ENCODE results near the gene SIT1.
"Not testable (repeated sequence)": the region's sequence is repeated elsewhere in the genome, so short reads cannot be mapped to it uniquely, and the experiment has no call there.

Gene SIT1

DNA sequence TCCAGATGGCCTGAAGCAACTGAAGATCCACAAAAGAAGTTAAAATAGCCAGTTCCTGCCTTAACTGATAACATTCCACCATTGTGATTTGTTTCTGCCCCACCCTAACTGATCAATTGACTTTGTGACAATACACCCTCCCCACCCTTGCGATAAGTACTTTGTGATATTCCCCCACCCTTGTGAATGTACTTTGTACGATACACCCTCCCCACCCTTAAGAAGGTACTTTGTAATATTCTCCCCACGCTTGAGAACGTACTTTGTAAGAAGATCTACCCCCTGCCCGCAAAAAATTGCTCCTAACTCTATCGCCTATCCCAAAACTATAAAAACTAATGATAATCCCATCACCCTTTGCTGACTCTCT, 13.9 kb downstream of the SIT1 start:
- not testable (repeated sequence) for DNase-seq (ENCODE audit: low spot score)

- DNase-seq (ENCODE audit: low spot score): no peak
Measured at GRCh38 chr9:35636135-35636876, 14.4 kb downstream of the SIT1 start.

DNA sequence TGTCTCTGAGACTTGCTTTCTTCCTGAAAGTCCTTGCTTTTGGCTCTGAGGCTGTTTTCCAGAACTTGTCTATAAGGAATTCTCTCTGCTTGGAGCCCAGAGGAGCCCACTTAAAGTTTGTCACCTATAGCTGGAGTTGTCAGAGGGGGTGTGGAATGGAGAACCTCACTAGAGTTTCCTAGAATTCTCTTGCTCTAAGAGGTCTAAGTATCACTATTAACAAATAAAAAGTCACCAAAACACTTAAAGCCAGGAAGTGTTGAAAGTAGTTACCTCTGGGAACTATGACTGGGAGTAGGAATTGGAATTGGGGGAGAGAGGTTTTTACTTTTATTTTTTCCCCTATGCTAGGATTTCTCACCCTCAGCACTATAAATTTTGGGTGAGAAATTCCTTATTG, 15.0 kb downstream of the SIT1 start:
- DNase-seq (ENCODE audit: low spot score): no peak

DNA sequence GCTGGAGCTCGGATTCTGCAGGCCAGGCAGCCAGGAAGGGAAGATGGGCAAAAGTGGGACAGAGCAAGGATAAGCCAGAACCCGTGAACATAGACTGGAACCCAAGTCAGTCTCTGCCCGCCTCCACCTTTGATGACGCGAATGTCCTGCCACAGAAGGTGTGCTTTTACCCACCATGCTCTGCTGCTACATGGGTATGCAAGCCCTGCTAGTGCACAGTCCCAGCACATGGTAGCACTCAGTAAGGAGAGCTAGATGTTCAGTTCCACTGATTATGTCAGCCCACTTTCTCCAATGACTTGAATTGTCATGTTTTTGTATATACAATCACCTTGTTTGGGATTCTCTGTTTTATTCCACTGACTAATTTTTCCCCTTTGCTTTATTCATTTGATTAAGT, 21.1 kb downstream of the SIT1 start:
- no peak for DNase-seq (ENCODE audit: low spot score)

DNA sequence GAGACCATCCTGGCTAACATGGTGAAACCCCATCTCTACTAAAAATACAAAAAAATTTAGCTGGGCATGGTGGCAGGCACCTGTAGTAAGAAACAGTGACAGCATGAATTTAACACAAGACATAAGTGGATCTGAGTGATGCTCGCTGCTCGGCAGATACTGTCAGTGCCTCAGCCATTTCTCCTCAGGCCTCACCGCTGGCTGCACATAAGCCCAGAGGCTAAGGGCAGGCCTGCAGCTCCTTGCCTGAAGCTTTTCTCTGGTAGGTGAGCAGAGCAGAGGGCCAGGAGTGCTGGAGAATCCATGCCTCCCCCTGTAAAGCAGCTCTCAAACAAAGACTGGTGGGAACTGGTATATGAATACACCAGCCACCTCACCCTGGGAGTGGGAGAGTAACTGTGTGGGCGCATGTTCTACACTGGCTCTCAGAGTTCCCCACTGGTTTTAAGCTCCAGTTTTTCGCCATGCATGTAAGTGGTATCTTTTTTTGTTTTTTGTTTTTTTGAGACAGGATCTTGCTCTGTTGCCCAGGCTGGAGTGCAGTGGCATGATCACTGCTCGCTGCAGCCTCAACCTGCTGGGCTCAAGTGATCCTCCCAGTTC, 22.2 kb downstream of the SIT1 start:
- no peak for DNase-seq (ENCODE audit: low spot score)

DNA sequence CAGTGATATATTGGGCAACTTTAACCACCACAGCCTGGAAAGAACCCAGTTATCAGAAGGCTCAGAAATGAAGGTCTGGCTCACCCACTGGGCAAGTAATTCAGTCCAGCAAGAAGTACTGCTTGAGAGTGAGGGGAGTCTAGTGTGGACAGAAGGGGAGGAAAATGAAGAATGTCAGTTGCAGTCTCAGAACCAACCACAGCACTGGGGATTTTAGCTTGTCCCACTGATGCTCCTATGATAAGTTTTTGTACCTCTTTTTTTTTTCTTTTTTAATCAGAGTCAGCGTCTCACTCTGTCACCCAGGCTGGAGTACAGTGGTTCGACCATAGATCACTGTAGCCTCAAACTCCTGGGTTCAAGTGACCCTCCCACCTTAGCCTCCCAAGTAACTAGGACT, 23.2 kb downstream of the SIT1 start:
- DNase-seq (ENCODE audit: low spot score): no peak

GRCh38 chr9:35619800-35620158, 31.0 kb downstream of the SIT1 start:
- no peak for DNase-seq (ENCODE audit: low spot score)

DNA sequence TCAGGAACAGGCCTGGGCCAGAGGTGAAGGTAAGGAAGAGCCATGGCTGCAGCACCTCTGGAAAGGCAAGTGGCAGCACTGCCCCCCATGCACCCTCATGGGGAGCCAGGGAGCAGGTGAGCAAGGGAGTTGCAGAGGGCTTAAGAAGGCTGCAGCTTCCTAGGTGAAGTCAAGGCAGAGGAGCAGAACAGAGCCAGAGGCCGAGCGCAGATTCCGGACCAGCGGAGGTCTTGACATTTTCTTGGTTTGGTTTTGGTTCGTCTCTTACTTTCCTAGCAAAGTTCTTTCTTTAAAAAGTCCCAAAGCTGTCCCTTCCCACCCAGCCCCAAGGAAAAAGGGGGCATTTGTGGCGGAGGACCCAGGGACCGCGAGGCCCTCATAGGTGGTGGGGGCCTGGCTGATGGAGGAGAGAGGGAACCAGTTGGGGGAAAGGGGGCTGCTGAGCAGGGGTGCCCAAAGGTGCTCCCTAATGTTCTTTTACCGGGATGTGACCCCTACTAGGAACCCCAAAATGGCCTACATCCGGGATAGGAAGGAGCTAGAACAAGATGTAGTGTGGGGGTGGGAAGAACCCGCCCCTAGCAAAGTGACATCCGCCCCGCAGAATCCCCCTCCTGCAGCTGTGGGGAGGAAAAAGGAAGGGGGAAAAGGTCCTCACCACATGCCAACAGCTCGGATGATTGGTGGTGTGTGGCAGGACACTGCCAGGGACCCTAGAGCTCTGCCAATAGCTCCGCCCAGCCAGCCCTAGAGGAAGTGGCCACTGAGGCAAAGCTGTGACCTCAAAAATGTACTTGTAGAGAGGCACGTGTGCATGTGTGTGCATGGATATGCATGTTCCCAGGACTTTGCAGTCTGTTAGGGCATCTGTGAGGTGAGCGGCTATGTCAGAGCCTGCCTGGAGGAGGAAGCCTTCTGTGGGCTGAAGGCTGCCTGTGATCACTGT, 31.6 kb downstream of the SIT1 start:
- DNase-seq (ENCODE audit: low spot score): peak; percentile 37

DNA sequence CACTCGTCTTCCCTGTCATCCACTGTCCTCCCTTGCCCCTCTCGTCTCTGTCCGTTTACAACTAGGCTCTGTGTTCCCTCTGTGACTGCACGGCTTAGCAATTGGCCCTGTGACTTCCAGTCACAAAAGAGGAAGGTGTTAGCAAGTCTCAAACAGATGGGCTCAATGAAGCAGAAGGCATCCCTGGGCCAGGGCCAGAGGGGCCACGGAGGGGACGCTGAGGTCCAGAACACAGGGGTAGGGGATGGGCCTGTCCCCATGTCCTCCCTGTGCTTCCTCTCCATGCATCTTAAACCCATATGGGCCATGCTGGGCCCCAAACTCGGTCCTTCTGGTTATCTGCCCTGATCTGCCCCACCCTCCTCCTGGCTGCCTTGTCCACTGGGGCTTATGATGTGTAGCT, 32.4 kb downstream of the SIT1 start, which contains the start of gene CD72:
CD72 (minus strand) TSS at position 89 of the 403 bp plus-strand sequence. CDS start 110 bp downstream, outside the sequence.
- DNase-seq (ENCODE audit: low spot score): no peak

- DNase-seq (ENCODE audit: low spot score): no peak
Measured at GRCh38 chr9:35617548-35617947, 33.2 kb downstream of the SIT1 start.

- DNase-seq (ENCODE audit: low spot score): peak; percentile 67
Measured at GRCh38 chr9:35616681-35617459, 33.9 kb downstream of the SIT1 start.

DNA sequence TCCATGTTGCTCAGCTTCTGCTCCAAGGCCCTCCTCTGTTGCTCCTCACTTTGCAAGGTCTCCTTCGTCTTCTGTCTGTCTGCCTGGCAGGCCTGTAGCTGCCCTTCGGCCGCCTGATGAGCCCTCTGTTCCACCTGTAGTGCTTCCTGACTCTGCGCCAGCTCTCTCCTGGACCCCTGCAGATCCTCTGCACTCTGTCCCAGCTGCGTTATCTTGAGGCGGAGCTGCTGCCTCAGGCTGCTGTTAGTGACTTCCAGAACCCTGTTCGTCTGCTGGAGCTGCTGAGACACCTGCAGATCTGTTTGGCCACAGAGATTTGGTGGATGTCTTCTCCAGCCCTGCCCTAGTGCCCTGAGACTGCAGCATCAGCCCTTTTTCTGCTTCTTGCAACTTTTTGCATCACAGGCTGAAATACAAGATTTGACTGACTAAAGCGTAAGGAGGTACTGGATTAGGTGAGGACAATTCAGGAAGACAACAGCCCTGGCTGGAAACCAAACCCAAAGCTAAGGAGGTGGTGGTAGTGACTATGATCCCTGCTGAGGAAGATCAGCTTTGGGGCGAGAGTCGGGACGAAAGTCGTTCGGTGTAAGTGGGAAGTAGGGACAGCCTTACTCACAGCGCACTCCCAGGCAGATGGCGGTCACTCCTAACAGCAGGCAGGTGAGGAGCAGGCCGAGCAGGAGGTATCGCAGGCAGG, 34.6 kb downstream of the SIT1 start:
- no peak for DNase-seq (ENCODE audit: low spot score)

GRCh38 chr9:35612843-35613242, 37.9 kb downstream of the SIT1 start:
- DNase-seq (ENCODE audit: low spot score): no peak

DNA sequence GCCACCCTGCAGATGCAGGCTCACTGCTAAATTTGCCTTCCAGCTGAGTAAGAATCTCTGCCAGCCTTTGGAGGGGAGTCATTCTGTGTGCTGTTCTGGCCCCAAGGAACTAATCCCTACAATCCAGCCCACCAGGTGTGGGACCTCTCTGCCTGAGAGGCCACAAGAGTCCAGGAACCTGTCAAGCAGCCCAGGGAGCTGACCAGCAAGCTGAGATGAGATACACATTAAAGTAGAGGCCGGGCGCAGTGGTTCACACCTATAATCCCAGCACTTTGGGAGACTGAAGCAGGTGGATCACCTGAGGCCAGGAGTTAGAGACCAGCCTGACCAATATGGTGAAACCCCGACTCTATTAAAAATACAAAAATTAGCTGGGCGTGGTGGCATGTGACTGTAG, 38.7 kb downstream of the SIT1 start:
- not testable (repeated sequence) for DNase-seq (ENCODE audit: low spot score)

DNA sequence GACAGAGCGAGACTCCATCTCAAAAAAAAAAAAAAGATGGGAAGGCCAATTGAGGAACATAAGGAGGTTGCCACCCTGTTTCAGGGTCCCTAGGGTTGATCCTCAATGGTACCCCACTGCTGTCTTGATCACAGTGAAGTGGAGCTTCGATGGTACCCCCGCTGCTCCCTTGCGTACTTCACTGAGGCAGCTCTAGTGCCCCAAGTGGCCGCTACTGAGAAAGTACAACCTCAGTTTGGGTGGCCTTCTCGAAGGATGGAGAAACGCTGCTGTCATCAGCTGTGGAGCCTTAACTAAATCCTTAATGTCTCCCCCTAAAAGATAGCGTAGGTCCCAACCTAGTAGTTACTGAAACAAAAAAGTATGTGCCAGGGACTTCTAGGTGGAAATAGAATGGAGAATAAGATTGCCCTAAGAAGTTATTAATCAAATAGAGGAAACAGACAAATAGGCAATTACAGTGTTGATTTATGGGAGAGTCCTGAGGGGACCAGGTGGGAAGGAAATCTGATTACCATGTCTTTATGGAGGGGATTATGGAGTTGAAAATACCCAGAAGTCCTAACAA, 39.4 kb downstream of the SIT1 start:
- DNase-seq (ENCODE audit: low spot score): peak; percentile 51

- no peak for DNase-seq (ENCODE audit: low spot score)
Measured at GRCh38 chr9:35609820-35610163, 40.9 kb downstream of the SIT1 start.

- no peak for DNase-seq (ENCODE audit: low spot score)
Measured at GRCh38 chr9:35609001-35609819, 41.5 kb downstream of the SIT1 start.

- no peak for DNase-seq (ENCODE audit: low spot score)
Measured at GRCh38 chr9:35608221-35608620, 42.5 kb downstream of the SIT1 start.

- no peak for DNase-seq (ENCODE audit: low spot score)
Measured at GRCh38 chr9:35606726-35607125, 44.0 kb downstream of the SIT1 start.

- DNase-seq (ENCODE audit: low spot score): no peak
Measured at GRCh38 chr9:35606138-35606504, 44.6 kb downstream of the SIT1 start.

Measured in activated CD4-positive, alpha-beta T cell treated with anti-CD3 and anti-CD28 coated beads, Interleukin-2, Interleukin-4, amounts not matched to agents 100 ng/mL and 50 ng/mL, durations not matched to agents 16 hours and 8 hours (primary cell).